ENCODE measurements around the gene CITED2.

GRCh38 chr6:139370999-139371345 is 3.5 kb downstream of the CITED2 start:
- TF ChIP-seq EZH2 (IDR thresholded peaks at IDR 0.05; ENCODE audit: insufficient read depth, poor library complexity, severe bottlenecking): no peak
- TF ChIP-seq EZH2phosphoT487 (IDR thresholded peaks at IDR 0.05; ENCODE audit: insufficient read depth, low read depth): no peak
